ENCODE results near the gene RXFP1.

RXFP1 gene

DNA sequence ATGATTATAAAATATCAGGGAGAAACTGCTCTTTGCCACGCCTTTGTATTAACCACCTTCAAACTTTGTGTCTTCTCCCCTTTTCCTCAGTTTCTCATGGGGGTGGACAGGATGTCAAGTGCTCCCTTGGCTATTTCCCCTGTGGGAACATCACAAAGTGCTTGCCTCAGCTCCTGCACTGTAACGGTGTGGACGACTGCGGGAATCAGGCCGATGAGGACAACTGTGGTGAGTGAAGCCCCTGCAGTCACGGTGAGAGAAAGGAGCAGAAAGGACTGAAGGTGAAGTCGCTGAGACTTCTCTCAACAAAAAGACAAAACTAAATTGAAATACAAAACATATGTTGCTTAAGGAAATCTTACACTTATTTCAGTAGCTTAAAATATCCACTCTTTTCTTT is 50.9 kb downstream of the RXFP1 start:
- no peak for DNase-seq
- no peak overlapping the region for H2AK5ac ChIP-seq (ENCODE audit: low read length)
- no peak overlapping the region for H4K12ac ChIP-seq (ENCODE audit: low read depth, low read length)
- no peak overlapping the region for H4K8ac ChIP-seq (ENCODE audit: low read depth, low read length)
- H3K27me3 ChIP-seq (ENCODE audit: insufficient read depth, low read length), result no peaks in the 10 kb centered on the region
- H3K9me3 ChIP-seq (ENCODE audit: insufficient read depth, low read depth, low read length), result no peaks in the 10 kb centered on the region
- H4K91ac ChIP-seq (ENCODE audit: low read depth, low read length), result no peak overlapping the region
- H3K14ac ChIP-seq (ENCODE audit: low read length), result no peak overlapping the region
- no peak overlapping the region for H3K4ac ChIP-seq (ENCODE audit: low read depth, low read length)
- H3K4me2 ChIP-seq (ENCODE audit: low read length), result no peak overlapping the region
- no peak overlapping the region for H2BK5ac ChIP-seq (ENCODE audit: low read depth, low read length, poor library complexity)
- H3K36me3 ChIP-seq (ENCODE audit: control insufficient read depth in 1 of 2, insufficient read depth in 2 of 2, low read length in 2 of 2), result no peaks in the 10 kb centered on the region
- no peaks in the 10 kb centered on the region for H3K79me2 ChIP-seq (ENCODE audit: control insufficient read depth, insufficient read depth, low read length, poor library complexity)
- H3K9ac ChIP-seq (ENCODE audit: low read length), result no peak overlapping the region
- H3K79me1 ChIP-seq (ENCODE audit: low read length), result no peaks in the 10 kb centered on the region
- no peaks in the 10 kb centered on the region for H3K4me1 ChIP-seq (ENCODE audit: control insufficient read depth in 1 of 2, insufficient read depth in 2 of 2, low read length in 2 of 2)
- H3K23ac ChIP-seq (ENCODE audit: low read length), result no peak overlapping the region
- H2BK12ac ChIP-seq (ENCODE audit: low read length), result no peak overlapping the region
- H3K4me3 ChIP-seq (ENCODE audit: low read depth, low read length), result no peak overlapping the region
- no peak overlapping the region for H3K18ac ChIP-seq (ENCODE audit: low read length)
- H2BK120ac ChIP-seq (ENCODE audit: insufficient read depth, low read length, poor library complexity), result no peak overlapping the region
- H3K27ac ChIP-seq (ENCODE audit: low read depth, low read length), result no peak overlapping the region
- WGBS (ENCODE audit: extremely low coverage, insufficient coverage, insufficient read length), result no CpG with 5 or more reads among the region's 7 CpGs
- no peak overlapping the region for H2AFZ ChIP-seq (ENCODE audit: insufficient read depth, low read length, poor library complexity)

DNA sequence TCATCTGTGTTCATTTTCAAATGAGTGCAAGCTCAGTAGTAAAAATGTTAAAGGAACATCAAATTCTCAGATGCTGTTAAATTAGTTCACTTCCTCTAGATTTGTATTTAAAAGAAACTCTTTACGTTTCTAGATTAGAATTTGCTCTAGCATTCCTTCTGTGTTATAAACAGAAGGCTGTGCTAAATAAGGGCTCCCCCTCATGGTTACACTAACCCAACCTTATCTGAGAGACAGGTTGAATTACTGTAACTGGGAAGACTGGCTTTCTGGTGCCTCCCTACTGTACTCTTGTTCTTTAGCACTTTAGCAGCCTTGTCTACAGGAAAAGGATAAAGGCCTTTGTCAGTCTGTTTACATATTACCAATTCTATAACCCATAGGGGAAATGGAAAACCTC is 56.8 kb downstream of the RXFP1 start:
- Histone ChIP-seq H3K14ac (ENCODE audit: low read length) (no peak overlapping the region), H2AFZ (ENCODE audit: insufficient read depth, low read length, poor library complexity) (no peak overlapping the region), H3K79me1 (ENCODE audit: low read length) (no peaks in the 10 kb centered on the region), H2BK12ac (ENCODE audit: low read length) (no peak overlapping the region), H3K4me3 (ENCODE audit: low read depth, low read length) (no peak overlapping the region), H3K4ac (ENCODE audit: low read depth, low read length) (no peak overlapping the region), H4K91ac (ENCODE audit: low read depth, low read length) (no peak overlapping the region), H3K27ac (ENCODE audit: low read depth, low read length) (no peak overlapping the region), H4K12ac (ENCODE audit: low read depth, low read length) (no peak overlapping the region), H3K4me2 (ENCODE audit: low read length) (no peak overlapping the region), H3K9ac (ENCODE audit: low read length) (no peak overlapping the region), H4K8ac (ENCODE audit: low read depth, low read length) (no peak overlapping the region), H3K23ac (ENCODE audit: low read length) (no peak overlapping the region), H3K18ac (ENCODE audit: low read length) (no peak overlapping the region), H3K36me3 (ENCODE audit: control insufficient read depth in 1 of 2, insufficient read depth in 2 of 2, low read length in 2 of 2) (no peaks in the 10 kb centered on the region), H3K27me3 (ENCODE audit: insufficient read depth, low read length) (no peaks in the 10 kb centered on the region), H3K79me2 (ENCODE audit: control insufficient read depth, insufficient read depth, low read length, poor library complexity) (no peaks in the 10 kb centered on the region), H3K4me1 (ENCODE audit: control insufficient read depth in 1 of 2, insufficient read depth in 2 of 2, low read length in 2 of 2) (no peaks in the 10 kb centered on the region), H2BK120ac (ENCODE audit: insufficient read depth, low read length, poor library complexity) (no peak overlapping the region), H2BK5ac (ENCODE audit: low read depth, low read length, poor library complexity) (no peak overlapping the region), H3K9me3 (ENCODE audit: insufficient read depth, low read depth, low read length) (peaks cover 2% of the 10 kb centered on the region), H2AK5ac (ENCODE audit: low read length) (no peak overlapping the region)
- WGBS (ENCODE audit: extremely low coverage, insufficient coverage, insufficient read length), result no CpG with 5 or more reads among the region's 1 CpG
- peak in 1 of 2 donors; percentile 13 for DNase-seq

DNA sequence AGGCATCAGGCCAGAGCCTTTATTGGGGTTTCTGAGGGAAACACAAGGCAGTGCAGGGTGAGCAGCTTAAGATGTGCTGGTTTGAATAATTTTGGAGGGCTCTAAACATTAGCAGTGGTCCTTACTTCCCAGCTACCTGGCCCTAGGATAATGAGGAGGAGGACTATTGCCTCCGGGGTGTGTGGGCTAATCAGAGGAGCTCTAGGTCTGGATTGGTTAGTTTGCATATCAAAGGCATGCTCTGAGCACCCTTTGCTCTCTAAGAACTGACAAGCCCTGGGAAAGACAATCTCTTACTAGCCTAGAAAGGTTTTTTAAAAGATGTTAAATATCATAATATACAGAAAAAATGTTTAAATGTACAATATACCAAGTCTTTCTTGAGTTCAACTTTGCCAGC is 58.4 kb downstream of the RXFP1 start:
- Histone ChIP-seq H3K4me1 (ENCODE audit: control insufficient read depth in 1 of 2, insufficient read depth in 2 of 2, low read length in 2 of 2) (no peaks in the 10 kb centered on the region), H3K14ac (ENCODE audit: low read length) (no peak overlapping the region), H2BK12ac (ENCODE audit: low read length) (no peak overlapping the region), H3K23ac (ENCODE audit: low read length) (no peak overlapping the region), H3K18ac (ENCODE audit: low read length) (no peak overlapping the region), H3K4ac (ENCODE audit: low read depth, low read length) (no peak overlapping the region), H2BK5ac (ENCODE audit: low read depth, low read length, poor library complexity) (no peak overlapping the region), H4K12ac (ENCODE audit: low read depth, low read length) (no peak overlapping the region), H3K36me3 (ENCODE audit: control insufficient read depth in 1 of 2, insufficient read depth in 2 of 2, low read length in 2 of 2) (no peaks in the 10 kb centered on the region), H3K9me3 (ENCODE audit: insufficient read depth, low read depth, low read length) (peaks cover 2% of the 10 kb centered on the region), H4K91ac (ENCODE audit: low read depth, low read length) (no peak overlapping the region), H2AFZ (ENCODE audit: insufficient read depth, low read length, poor library complexity) (no peak overlapping the region), H3K27ac (ENCODE audit: low read depth, low read length) (no peak overlapping the region), H2AK5ac (ENCODE audit: low read length) (no peak overlapping the region), H3K27me3 (ENCODE audit: insufficient read depth, low read length) (no peaks in the 10 kb centered on the region), H3K4me2 (ENCODE audit: low read length) (no peak overlapping the region), H4K8ac (ENCODE audit: low read depth, low read length) (no peak overlapping the region), H3K79me1 (ENCODE audit: low read length) (no peaks in the 10 kb centered on the region), H3K4me3 (ENCODE audit: low read depth, low read length) (no peak overlapping the region), H2BK120ac (ENCODE audit: insufficient read depth, low read length, poor library complexity) (no peak overlapping the region), H3K9ac (ENCODE audit: low read length) (no peak overlapping the region), H3K79me2 (ENCODE audit: control insufficient read depth, insufficient read depth, low read length, poor library complexity) (no peaks in the 10 kb centered on the region)
- no CpG with 5 or more reads among the region's 1 CpG for WGBS (ENCODE audit: extremely low coverage, insufficient coverage, insufficient read length)
- DNase-seq, result no peak

DNA sequence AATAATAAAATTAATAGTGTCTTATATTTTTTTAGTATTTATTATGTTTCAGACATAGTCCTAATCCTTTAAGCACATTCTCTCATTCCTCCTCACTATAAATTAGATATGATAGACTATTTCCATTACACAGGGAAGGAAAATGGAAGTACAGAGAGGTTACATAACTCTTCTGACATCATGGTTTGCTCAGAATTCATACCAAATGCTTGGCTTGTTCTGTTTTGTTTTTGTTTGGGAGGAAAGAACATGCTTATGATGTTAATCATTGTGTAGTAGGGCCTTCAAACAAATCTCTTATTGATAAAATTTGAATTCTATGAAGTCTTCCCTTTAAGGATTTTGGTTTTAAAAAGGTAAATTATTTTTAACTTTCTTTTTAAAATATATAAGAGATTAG is 59.5 kb downstream of the RXFP1 start:
- H3K36me3 ChIP-seq (ENCODE audit: control insufficient read depth in 1 of 2, insufficient read depth in 2 of 2, low read length in 2 of 2), result no peaks in the 10 kb centered on the region
- no peak overlapping the region for H3K4ac ChIP-seq (ENCODE audit: low read depth, low read length)
- H3K18ac ChIP-seq (ENCODE audit: low read length), result no peak overlapping the region
- H4K12ac ChIP-seq (ENCODE audit: low read depth, low read length), result no peak overlapping the region
- H3K4me2 ChIP-seq (ENCODE audit: low read length), result no peak overlapping the region
- H4K8ac ChIP-seq (ENCODE audit: low read depth, low read length), result no peak overlapping the region
- H2AK5ac ChIP-seq (ENCODE audit: low read length), result no peak overlapping the region
- H3K14ac ChIP-seq (ENCODE audit: low read length), result no peak overlapping the region
- no peaks in the 10 kb centered on the region for H3K79me1 ChIP-seq (ENCODE audit: low read length)
- no peaks in the 10 kb centered on the region for H3K4me1 ChIP-seq (ENCODE audit: control insufficient read depth in 1 of 2, insufficient read depth in 2 of 2, low read length in 2 of 2)
- no peak overlapping the region for H3K4me3 ChIP-seq (ENCODE audit: low read depth, low read length)
- H3K27ac ChIP-seq (ENCODE audit: low read depth, low read length), result no peak overlapping the region
- DNase-seq, result no peak
- no peak overlapping the region for H2BK120ac ChIP-seq (ENCODE audit: insufficient read depth, low read length, poor library complexity)
- no peaks in the 10 kb centered on the region for H3K79me2 ChIP-seq (ENCODE audit: control insufficient read depth, insufficient read depth, low read length, poor library complexity)
- H2AFZ ChIP-seq (ENCODE audit: insufficient read depth, low read length, poor library complexity), result no peak overlapping the region
- H2BK5ac ChIP-seq (ENCODE audit: low read depth, low read length, poor library complexity), result no peak overlapping the region
- no peak overlapping the region for H3K9ac ChIP-seq (ENCODE audit: low read length)
- H4K91ac ChIP-seq (ENCODE audit: low read depth, low read length), result no peak overlapping the region
- H3K27me3 ChIP-seq (ENCODE audit: insufficient read depth, low read length), result no peaks in the 10 kb centered on the region
- peaks cover 2% of the 10 kb centered on the region for H3K9me3 ChIP-seq (ENCODE audit: insufficient read depth, low read depth, low read length)
- no peak overlapping the region for H3K23ac ChIP-seq (ENCODE audit: low read length)
- no peak overlapping the region for H2BK12ac ChIP-seq (ENCODE audit: low read length)

GRCh38 chr4:158586881-158587280 is 65.2 kb downstream of the RXFP1 start:
- H2AFZ ChIP-seq (ENCODE audit: insufficient read depth, low read length, poor library complexity), result no peak overlapping the region
- no peak overlapping the region for H3K4me2 ChIP-seq (ENCODE audit: low read length)
- H2BK120ac ChIP-seq (ENCODE audit: insufficient read depth, low read length, poor library complexity), result no peak overlapping the region
- no peak overlapping the region for H3K4ac ChIP-seq (ENCODE audit: low read depth, low read length)
- no peak overlapping the region for H3K9ac ChIP-seq (ENCODE audit: low read length)
- H2AK5ac ChIP-seq (ENCODE audit: low read length), result no peak overlapping the region
- H3K27ac ChIP-seq (ENCODE audit: low read depth, low read length), result no peak overlapping the region
- no peak overlapping the region for H4K12ac ChIP-seq (ENCODE audit: low read depth, low read length)
- H3K14ac ChIP-seq (ENCODE audit: low read length), result no peak overlapping the region
- H3K79me1 ChIP-seq (ENCODE audit: low read length), result no peaks in the 10 kb centered on the region
- no peaks in the 10 kb centered on the region for H3K36me3 ChIP-seq (ENCODE audit: control insufficient read depth in 1 of 2, insufficient read depth in 2 of 2, low read length in 2 of 2)
- no peak overlapping the region for H2BK5ac ChIP-seq (ENCODE audit: low read depth, low read length, poor library complexity)
- H3K27me3 ChIP-seq (ENCODE audit: insufficient read depth, low read length), result no peaks in the 10 kb centered on the region
- H3K9me3 ChIP-seq (ENCODE audit: insufficient read depth, low read depth, low read length), result no peaks in the 10 kb centered on the region
- H3K4me3 ChIP-seq (ENCODE audit: low read depth, low read length), result no peak overlapping the region
- DNase-seq, result no peak
- H3K4me1 ChIP-seq (ENCODE audit: control insufficient read depth in 1 of 2, insufficient read depth in 2 of 2, low read length in 2 of 2), result no peaks in the 10 kb centered on the region
- H2BK12ac ChIP-seq (ENCODE audit: low read length), result no peak overlapping the region
- H4K91ac ChIP-seq (ENCODE audit: low read depth, low read length), result no peak overlapping the region
- H3K23ac ChIP-seq (ENCODE audit: low read length), result no peak overlapping the region
- H3K18ac ChIP-seq (ENCODE audit: low read length), result no peak overlapping the region
- no CpG with 5 or more reads among the region's 4 CpGs for WGBS (ENCODE audit: extremely low coverage, insufficient coverage, insufficient read length)
- H3K79me2 ChIP-seq (ENCODE audit: control insufficient read depth, insufficient read depth, low read length, poor library complexity), result no peaks in the 10 kb centered on the region
- no peak overlapping the region for H4K8ac ChIP-seq (ENCODE audit: low read depth, low read length)

All from trophoblast cell (in vitro differentiated cells and primary cell).